Endothelial cell of umbilical vein (primary cell): ENCODE data around the gene ATL1.

Experiments
- EZH2 ChIP-seq: IDR thresholded peaks from 2 replicates; pipeline ENCODE4 v1.6.1; 2012; ENCODE audit warnings: borderline replicate concordance, low read depth, mild to moderate bottlenecking, moderate library complexity, low read length, inconsistent platforms; ENCODE audit not compliant: severe bottlenecking
- FOS ChIP-seq: IDR thresholded peaks from 2 replicates; pipeline ENCODE4 v1.6.1; 2011; ENCODE audit warnings: mild to moderate bottlenecking, low read length, moderate library complexity, borderline replicate concordance; ENCODE audit not compliant: insufficient read depth
- MYC ChIP-seq: IDR thresholded peaks from one replicate; pipeline ENCODE4 v1.6.1; 2011; ENCODE audit warnings: mild to moderate bottlenecking, low read depth, low read length
- POLR2A ChIP-seq: IDR thresholded peaks from 2 replicates; pipeline ENCODE4 v1.6.1; 2012; ENCODE audit warnings: low read depth, mild to moderate bottlenecking, control low read depth, low read length
- POLR2AphosphoS5 ChIP-seq: IDR thresholded peaks from 2 replicates; pipeline ENCODE4 v1.6.1; 2012; ENCODE audit warnings: low read depth, mild to moderate bottlenecking, control low read depth, low read length, moderate library complexity; ENCODE audit not compliant: insufficient read depth
- TF ChIP-seq, protein P1 (sequence below), 2 donors: IDR thresholded peaks; 1 replicate in 1 of 2; 2 replicates in 1 of 2; pipeline ENCODE4 v1.5.1; 2011; ENCODE audit warnings: low read length in 2 of 2, mild to moderate bottlenecking in 2 of 2, moderate library complexity in 2 of 2, control low read depth in 1 of 2, inconsistent platforms in 1 of 2, low read depth in 1 of 2; ENCODE audit not compliant: insufficient read depth in 1 of 2; ENCODE audit errors: extremely low read depth in 1 of 2
- TF ChIP-seq, protein P2 (sequence below): IDR thresholded peaks from 2 replicates; pipeline ENCODE4 v1.6.1; 2011; ENCODE audit not compliant: insufficient read depth, insufficient read length

DNA sequence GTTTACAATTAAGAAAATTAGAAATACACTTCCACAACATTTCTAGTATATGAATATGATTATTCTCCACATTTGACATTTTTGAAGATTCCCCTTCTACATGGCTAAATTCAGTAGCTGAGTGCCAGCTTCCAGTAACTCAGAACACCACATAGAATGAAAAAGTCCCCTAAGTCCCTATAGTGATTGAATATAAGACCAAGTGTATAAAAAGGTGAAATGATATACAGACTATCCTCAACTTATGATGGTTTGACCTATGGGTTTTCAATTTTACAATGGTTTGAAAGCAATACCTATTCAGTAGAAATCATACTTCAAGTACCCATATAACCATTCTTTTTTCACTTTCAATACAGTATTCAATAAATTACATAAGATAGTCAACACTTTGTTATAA, 15.8 kb downstream of the ATL1 start:
- TF ChIP-seq, protein P1, sequence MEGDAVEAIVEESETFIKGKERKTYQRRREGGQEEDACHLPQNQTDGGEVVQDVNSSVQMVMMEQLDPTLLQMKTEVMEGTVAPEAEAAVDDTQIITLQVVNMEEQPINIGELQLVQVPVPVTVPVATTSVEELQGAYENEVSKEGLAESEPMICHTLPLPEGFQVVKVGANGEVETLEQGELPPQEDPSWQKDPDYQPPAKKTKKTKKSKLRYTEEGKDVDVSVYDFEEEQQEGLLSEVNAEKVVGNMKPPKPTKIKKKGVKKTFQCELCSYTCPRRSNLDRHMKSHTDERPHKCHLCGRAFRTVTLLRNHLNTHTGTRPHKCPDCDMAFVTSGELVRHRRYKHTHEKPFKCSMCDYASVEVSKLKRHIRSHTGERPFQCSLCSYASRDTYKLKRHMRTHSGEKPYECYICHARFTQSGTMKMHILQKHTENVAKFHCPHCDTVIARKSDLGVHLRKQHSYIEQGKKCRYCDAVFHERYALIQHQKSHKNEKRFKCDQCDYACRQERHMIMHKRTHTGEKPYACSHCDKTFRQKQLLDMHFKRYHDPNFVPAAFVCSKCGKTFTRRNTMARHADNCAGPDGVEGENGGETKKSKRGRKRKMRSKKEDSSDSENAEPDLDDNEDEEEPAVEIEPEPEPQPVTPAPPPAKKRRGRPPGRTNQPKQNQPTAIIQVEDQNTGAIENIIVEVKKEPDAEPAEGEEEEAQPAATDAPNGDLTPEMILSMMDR (IDR thresholded peaks at IDR 0.05; ENCODE audit: extremely low read depth in 1 of 2, insufficient read depth in 1 of 2, low read depth in 1 of 2, low read length in 2 of 2): no peak
- no peak for TF ChIP-seq POLR2AphosphoS5
- no peak for TF ChIP-seq POLR2A
- TF ChIP-seq EZH2: no peak
- no peak for TF ChIP-seq FOS
- TF ChIP-seq MYC: no peak
- TF ChIP-seq, protein P2, sequence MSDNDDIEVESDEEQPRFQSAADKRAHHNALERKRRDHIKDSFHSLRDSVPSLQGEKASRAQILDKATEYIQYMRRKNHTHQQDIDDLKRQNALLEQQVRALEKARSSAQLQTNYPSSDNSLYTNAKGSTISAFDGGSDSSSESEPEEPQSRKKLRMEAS: no peak
